GM12878 (cell line): Measurements from ENCODE around the gene MAS1L. TPM values are rescaled to one million over a fixed set of nuclear protein-coding genes. Genes with fewer than 3 reads are reported as not detected.

Source experiments
- ATAC-seq: fragments of 200-7000 bp; cut with Tn5 transposase; 3 replicates; pipeline ENCODE4 v1.9.1; 2020; ENCODE audit warnings: mild to moderate bottlenecking, moderate library complexity
- BruUV-seq: library from RNA; stranded (reverse); fragments of 400-500 nt; replicated peaks from 2 replicates; lab custom pipeline; 2021; lab: Mats Ljungman, UMichigan
- CTCF ChIA-PET: fragments of 300-600 bp; sonication (Branson Sonifier 250); formaldehyde crosslinking; extraction: SDS; loops from one replicate; lab custom pipeline; 2021; ENCODE audit warnings: inconsistent platforms; lab: Yijun Ruan, JAX
- POLR2A ChIA-PET: fragments of 350-600 bp; formaldehyde crosslinking; extraction: SDS; loops from one replicate; lab custom pipeline; 2021; ENCODE audit warnings: inconsistent platforms; lab: Charles Lee
- RAD21 ChIA-PET: fragments of 300-600 bp; sonication (Branson Sonifier 250); formaldehyde crosslinking; loops from one replicate; lab custom pipeline; 2023; ENCODE audit warnings: antibody characterized with exemption; ENCODE audit not compliant: unreplicated experiment; lab: Charles Lee
- SMC1A ChIA-PET: fragments of 300-600 bp; sonication (Branson Sonifier 250); formaldehyde crosslinking; loops from one replicate; lab custom pipeline; 2023; ENCODE audit not compliant: unreplicated experiment, uncharacterized antibody; lab: Charles Lee
- DNase-seq: peaks from one replicate; pipeline ENCODE4 v3.0.0-alpha.2; 2011; ENCODE audit warnings: low read depth, low spot score
- FAIRE-seq: peaks from 3 replicates; lab custom pipeline; 2011; peaks lifted over from hg19 to GRCh38; lab: Jason Lieb, UNC
- H2AFZ ChIP-seq: 2 replicates; pipeline ENCODE4 v1.6.0; 2011; ENCODE audit warnings: low read depth, low read length, control low read depth; ENCODE audit not compliant: control insufficient read depth
- H3K27ac ChIP-seq: 2 replicates; pipeline ENCODE4 v1.5.1; 2011; ENCODE audit warnings: control low read depth; ENCODE audit not compliant: control insufficient read depth, insufficient read depth
- H3K27me3 ChIP-seq, 2 experiments: replicated peaks in 1 of 2; 2 replicates each; pipeline versions ENCODE4 v1.6.0 to v1.6.1; 2011; ENCODE audit warnings: low read length in 1 of 2; ENCODE audit not compliant: control insufficient read depth in 2 of 2, insufficient read depth in 2 of 2
- H3K36me3 ChIP-seq, 2 experiments: 2 replicates each; pipeline ENCODE4 v1.5.1; 2011; ENCODE audit warnings: low read length in 1 of 2; ENCODE audit not compliant: control insufficient read depth in 2 of 2, insufficient read depth in 2 of 2
- H3K4me1 ChIP-seq: 2 replicates; pipeline ENCODE4 v1.6.1; 2011; ENCODE audit warnings: mild to moderate bottlenecking, low read length, moderate library complexity, mixed read lengths; ENCODE audit not compliant: control insufficient read depth, insufficient read depth
- H3K4me2 ChIP-seq: 2 replicates; pipeline ENCODE4 v1.6.0; 2011; ENCODE audit warnings: control low read depth; ENCODE audit not compliant: control insufficient read depth, insufficient read depth
- H3K4me3 ChIP-seq: fragments of 200-600 bp; sonication (generic); 2 replicates; pipeline ENCODE4 v1.5.1; 2016
- H3K79me2 ChIP-seq: 2 replicates; pipeline ENCODE4 v1.6.0; 2011; ENCODE audit warnings: low read length; ENCODE audit not compliant: control insufficient read depth, insufficient read depth
- H3K9ac ChIP-seq: 2 replicates; pipeline ENCODE4 v1.8.0; 2011; ENCODE audit warnings: low read length, control low read depth, mixed read lengths; ENCODE audit not compliant: control insufficient read depth, insufficient read depth
- H3K9me3 ChIP-seq: replicated peaks from 3 replicates; pipeline ENCODE4 v1.5.1; 2011; ENCODE audit warnings: mild to moderate bottlenecking, low read length; ENCODE audit not compliant: control insufficient read depth, insufficient read depth
- H4K20me1 ChIP-seq: 2 replicates; pipeline ENCODE4 v1.6.0; 2011; ENCODE audit not compliant: control insufficient read depth, insufficient read depth
- BACH1 ChIP-seq: fragments of 450-650 bp; IDR thresholded peaks from 2 replicates; pipeline ENCODE4 v1.6.1; 2017; ENCODE audit warnings: mild to moderate bottlenecking, borderline replicate concordance
- DPF2 ChIP-seq: fragments of 450-650 bp; IDR thresholded peaks from 2 replicates; pipeline ENCODE4 v1.6.1; 2017; ENCODE audit warnings: mild to moderate bottlenecking
- ESRRA ChIP-seq: IDR thresholded peaks from 2 replicates; pipeline ENCODE4 v1.6.1; 2012; ENCODE audit warnings: mild to moderate bottlenecking, low read length, improper control_type of control experiment
- EZH2 ChIP-seq: IDR thresholded peaks from 2 replicates; pipeline ENCODE4 v1.6.1; 2012; ENCODE audit warnings: low read depth, mild to moderate bottlenecking, control low read depth, inconsistent platforms, low read length, borderline replicate concordance; ENCODE audit not compliant: control insufficient read depth
- FOS ChIP-seq: IDR thresholded peaks from 3 replicates; pipeline ENCODE4 v1.6.1; 2011; ENCODE audit warnings: borderline replicate concordance; ENCODE audit not compliant: insufficient read length; ENCODE audit errors: extremely low read depth
- HDGF ChIP-seq: fragments of 450-650 bp; IDR thresholded peaks from 2 replicates; pipeline ENCODE4 v1.6.1; 2016; ENCODE audit warnings: antibody characterized with exemption
- NBN ChIP-seq: fragments of 450-650 bp; IDR thresholded peaks from 2 replicates; pipeline ENCODE4 v1.6.1; 2016
- NFYB ChIP-seq: IDR thresholded peaks from 2 replicates; pipeline ENCODE4 v1.6.1; 2011; ENCODE audit warnings: low read depth, mild to moderate bottlenecking, low read length, improper control_type of control experiment, moderate library complexity; ENCODE audit not compliant: insufficient read depth
- PAX5 ChIP-seq: IDR thresholded peaks from 2 replicates; pipeline ENCODE4 v1.6.1; 2011; ENCODE audit warnings: low read depth, low read length, borderline replicate concordance
- PML ChIP-seq: IDR thresholded peaks from 2 replicates; pipeline ENCODE4 v1.6.1; 2012; ENCODE audit warnings: low read length, inconsistent platforms
- POLR2AphosphoS2 ChIP-seq: IDR thresholded peaks from 2 replicates; pipeline ENCODE4 v1.6.1; 2011; ENCODE audit warnings: low read depth, mild to moderate bottlenecking, low read length, improper control_type of control experiment, moderate library complexity
- RAD21 ChIP-seq: IDR thresholded peaks from 2 replicates; pipeline ENCODE4 v1.6.1; 2011; ENCODE audit warnings: mild to moderate bottlenecking, low read depth, low read length, moderate library complexity; ENCODE audit not compliant: insufficient read depth
- RBBP5 ChIP-seq: fragments of 200-600 bp; sonication (generic); conservative IDR thresholded peaks from 2 replicates; pipeline ENCODE4 v1.6.1; 2016
- ZBED1 ChIP-seq: IDR thresholded peaks from 2 replicates; pipeline ENCODE4 v1.6.1; 2016; ENCODE audit warnings: borderline replicate concordance
- ZNF207 ChIP-seq: fragments of 450-650 bp; IDR thresholded peaks from 2 replicates; pipeline ENCODE4 v1.6.1; 2014; ENCODE audit warnings: antibody characterized with exemption, mild to moderate bottlenecking, borderline replicate concordance
- WGBS: methylation state at CpG from one replicate; pipeline ENCODE4 v1.1.6; 2016; ENCODE audit warnings: low lambda C conversion rate; ENCODE audit not compliant: insufficient replicate concordance, insufficient coverage; ENCODE audit errors: missing lambda C conversion rate; 5-methylcytosine and 5-hydroxymethylcytosine counted together
- in situ Hi-C: fragments of 300-500 bp; cut with MboI; formaldehyde crosslinking; loops from 9 replicates; pipeline ENCODE4 v1.14.3; 2018; ENCODE audit warnings: mixed read lengths
- intact Hi-C: fragments of 100-400 bp; cut with micrococcal nuclease; formaldehyde crosslinking; loops from one replicate; pipeline ENCODE4 v1.14.2; 2022; ENCODE audit not compliant: unreplicated experiment
- polyA plus RNA-seq, 11 experiments: library from polyadenylated mRNA; depleted of rRNA in 4 of 11; unstranded in 6 of 11; stranded (reverse) in 5 of 11; fragments of >200 nt; fragmentation: Nextera tagmentation in 4 of 11; fragmentation: Illumina TruSeq in 1 of 11; extraction: Ambion mirVana in 4 of 11; extraction: Trizol in 1 of 11; gene quantifications; 1 replicate in 1 of 11; 2 replicates in 10 of 11; pipeline versions ENCODE4 v1.2.1 to v1.2.3, GENCODE V29; 2011 to 2016; ENCODE audit warnings: inconsistent platforms in 2 of 11, missing spikeins in 2 of 11, low read depth in 1 of 11
- total RNA-seq, 4 experiments: library from RNA; depleted of rRNA in 3 of 4; stranded (reverse); fragments of >200 nt in 3 of 4; fragmentation: Illumina TruSeq in 1 of 4; extraction: Trizol in 1 of 4; gene quantifications; 2 replicates each; pipeline versions ENCODE4 v1.2.1 to v1.2.3, GENCODE V29; 2013 to 2021
- TF ChIP-seq, protein P1 (sequence below): fragments of 450-650 bp; IDR thresholded peaks from 2 replicates; pipeline ENCODE4 v1.6.1; 2017; ENCODE audit warnings: antibody characterized with exemption, mild to moderate bottlenecking, moderate library complexity
- TF ChIP-seq, protein P2 (sequence below): fragments of 450-650 bp; IDR thresholded peaks from 2 replicates; pipeline ENCODE4 v1.6.1; 2017; ENCODE audit warnings: mild to moderate bottlenecking, moderate library complexity
- TF ChIP-seq, protein P3 (sequence below): fragments of 450-650 bp; IDR thresholded peaks from 2 replicates; pipeline ENCODE4 v1.6.1; 2017; ENCODE audit warnings: mild to moderate bottlenecking, low read depth, inconsistent platforms; ENCODE audit not compliant: poor library complexity, severe bottlenecking

The MAS1L gene
- total and polyA plus RNA-seq, 10 of the 15 experiments (the other 5 are each of a cell fraction or from before 2014, with no cell fraction given), result not detected

DNA sequence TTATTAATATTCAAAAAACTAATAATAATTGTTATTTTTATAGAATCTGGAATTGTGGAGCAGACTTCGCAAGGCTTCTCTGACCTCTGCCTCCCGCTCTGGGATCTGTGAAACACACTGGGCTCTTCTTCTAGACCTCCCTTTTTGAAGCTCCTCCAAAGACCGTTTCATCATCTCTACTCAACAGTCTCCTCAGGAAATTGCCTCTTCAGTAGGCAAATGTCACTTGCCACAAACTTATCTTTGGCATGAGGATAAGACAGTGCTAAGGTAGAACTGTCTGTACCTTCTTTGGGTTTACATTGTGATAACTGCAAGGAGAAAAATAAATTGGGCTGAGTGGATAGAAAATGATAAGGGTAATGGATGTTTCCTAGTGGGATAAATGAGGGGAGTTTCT is 2.3 kb upstream of the MAS1L start:
- ChIA-PET CTCF (interaction anchor here (0.6 kb wide), 1 partner anchor 96 kb away, joined by 3 read pairs; no protein-coding TSS in a partner anchor), SMC1A (no interaction called here), RAD21 (no interaction called here), POLR2A (no interaction called here)
- H2AFZ ChIP-seq, result no peak overlapping the region
- ATAC-seq, result no peak
- intact Hi-C loops (no loop called here), in situ Hi-C loops (no loop called here)
- no peak overlapping the region for H3K4me2 ChIP-seq
- TF ChIP-seq PAX5 (no peak), BACH1 (no peak), FOS (no peak), ZNF207 (no peak), NBN (no peak), NFYB (no peak), PML (no peak), HDGF (no peak), RBBP5 (no peak), ESRRA (no peak), DPF2 (no peak), ZBED1 (no peak), EZH2 (no peak), RAD21 (no peak), POLR2AphosphoS2 (no peak)
- TF ChIP-seq, protein P1, sequence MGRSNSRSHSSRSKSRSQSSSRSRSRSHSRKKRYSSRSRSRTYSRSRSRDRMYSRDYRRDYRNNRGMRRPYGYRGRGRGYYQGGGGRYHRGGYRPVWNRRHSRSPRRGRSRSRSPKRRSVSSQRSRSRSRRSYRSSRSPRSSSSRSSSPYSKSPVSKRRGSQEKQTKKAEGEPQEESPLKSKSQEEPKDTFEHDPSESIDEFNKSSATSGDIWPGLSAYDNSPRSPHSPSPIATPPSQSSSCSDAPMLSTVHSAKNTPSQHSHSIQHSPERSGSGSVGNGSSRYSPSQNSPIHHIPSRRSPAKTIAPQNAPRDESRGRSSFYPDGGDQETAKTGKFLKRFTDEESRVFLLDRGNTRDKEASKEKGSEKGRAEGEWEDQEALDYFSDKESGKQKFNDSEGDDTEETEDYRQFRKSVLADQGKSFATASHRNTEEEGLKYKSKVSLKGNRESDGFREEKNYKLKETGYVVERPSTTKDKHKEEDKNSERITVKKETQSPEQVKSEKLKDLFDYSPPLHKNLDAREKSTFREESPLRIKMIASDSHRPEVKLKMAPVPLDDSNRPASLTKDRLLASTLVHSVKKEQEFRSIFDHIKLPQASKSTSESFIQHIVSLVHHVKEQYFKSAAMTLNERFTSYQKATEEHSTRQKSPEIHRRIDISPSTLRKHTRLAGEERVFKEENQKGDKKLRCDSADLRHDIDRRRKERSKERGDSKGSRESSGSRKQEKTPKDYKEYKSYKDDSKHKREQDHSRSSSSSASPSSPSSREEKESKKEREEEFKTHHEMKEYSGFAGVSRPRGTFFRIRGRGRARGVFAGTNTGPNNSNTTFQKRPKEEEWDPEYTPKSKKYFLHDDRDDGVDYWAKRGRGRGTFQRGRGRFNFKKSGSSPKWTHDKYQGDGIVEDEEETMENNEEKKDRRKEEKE, result no peak
- TF ChIP-seq, protein P2, sequence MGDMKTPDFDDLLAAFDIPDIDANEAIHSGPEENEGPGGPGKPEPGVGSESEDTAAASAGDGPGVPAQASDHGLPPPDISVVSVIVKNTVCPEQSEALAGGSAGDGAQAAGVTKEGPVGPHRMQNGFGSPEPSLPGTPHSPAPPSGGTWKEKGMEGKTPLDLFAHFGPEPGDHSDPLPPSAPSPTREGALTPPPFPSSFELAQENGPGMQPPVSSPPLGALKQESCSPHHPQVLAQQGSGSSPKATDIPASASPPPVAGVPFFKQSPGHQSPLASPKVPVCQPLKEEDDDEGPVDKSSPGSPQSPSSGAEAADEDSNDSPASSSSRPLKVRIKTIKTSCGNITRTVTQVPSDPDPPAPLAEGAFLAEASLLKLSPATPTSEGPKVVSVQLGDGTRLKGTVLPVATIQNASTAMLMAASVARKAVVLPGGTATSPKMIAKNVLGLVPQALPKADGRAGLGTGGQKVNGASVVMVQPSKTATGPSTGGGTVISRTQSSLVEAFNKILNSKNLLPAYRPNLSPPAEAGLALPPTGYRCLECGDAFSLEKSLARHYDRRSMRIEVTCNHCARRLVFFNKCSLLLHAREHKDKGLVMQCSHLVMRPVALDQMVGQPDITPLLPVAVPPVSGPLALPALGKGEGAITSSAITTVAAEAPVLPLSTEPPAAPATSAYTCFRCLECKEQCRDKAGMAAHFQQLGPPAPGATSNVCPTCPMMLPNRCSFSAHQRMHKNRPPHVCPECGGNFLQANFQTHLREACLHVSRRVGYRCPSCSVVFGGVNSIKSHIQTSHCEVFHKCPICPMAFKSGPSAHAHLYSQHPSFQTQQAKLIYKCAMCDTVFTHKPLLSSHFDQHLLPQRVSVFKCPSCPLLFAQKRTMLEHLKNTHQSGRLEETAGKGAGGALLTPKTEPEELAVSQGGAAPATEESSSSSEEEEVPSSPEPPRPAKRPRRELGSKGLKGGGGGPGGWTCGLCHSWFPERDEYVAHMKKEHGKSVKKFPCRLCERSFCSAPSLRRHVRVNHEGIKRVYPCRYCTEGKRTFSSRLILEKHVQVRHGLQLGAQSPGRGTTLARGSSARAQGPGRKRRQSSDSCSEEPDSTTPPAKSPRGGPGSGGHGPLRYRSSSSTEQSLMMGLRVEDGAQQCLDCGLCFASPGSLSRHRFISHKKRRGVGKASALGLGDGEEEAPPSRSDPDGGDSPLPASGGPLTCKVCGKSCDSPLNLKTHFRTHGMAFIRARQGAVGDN, result no peak
- TF ChIP-seq, protein P3, sequence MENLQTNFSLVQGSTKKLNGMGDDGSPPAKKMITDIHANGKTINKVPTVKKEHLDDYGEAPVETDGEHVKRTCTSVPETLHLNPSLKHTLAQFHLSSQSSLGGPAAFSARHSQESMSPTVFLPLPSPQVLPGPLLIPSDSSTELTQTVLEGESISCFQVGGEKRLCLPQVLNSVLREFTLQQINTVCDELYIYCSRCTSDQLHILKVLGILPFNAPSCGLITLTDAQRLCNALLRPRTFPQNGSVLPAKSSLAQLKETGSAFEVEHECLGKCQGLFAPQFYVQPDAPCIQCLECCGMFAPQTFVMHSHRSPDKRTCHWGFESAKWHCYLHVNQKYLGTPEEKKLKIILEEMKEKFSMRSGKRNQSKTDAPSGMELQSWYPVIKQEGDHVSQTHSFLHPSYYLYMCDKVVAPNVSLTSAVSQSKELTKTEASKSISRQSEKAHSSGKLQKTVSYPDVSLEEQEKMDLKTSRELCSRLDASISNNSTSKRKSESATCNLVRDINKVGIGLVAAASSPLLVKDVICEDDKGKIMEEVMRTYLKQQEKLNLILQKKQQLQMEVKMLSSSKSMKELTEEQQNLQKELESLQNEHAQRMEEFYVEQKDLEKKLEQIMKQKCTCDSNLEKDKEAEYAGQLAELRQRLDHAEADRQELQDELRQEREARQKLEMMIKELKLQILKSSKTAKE, result no peak
- no TSS peak for BruUV-seq
- no peaks in the 10 kb centered on the region for H4K20me1 ChIP-seq
- no peak for DNase-seq
- FAIRE-seq, result no peak
- H3K79me2 ChIP-seq, result no peaks in the 10 kb centered on the region
- H3K27ac ChIP-seq, result no peak overlapping the region
- no peaks in the 10 kb centered on the region for H3K36me3 ChIP-seq
- no peak overlapping the region for H3K4me3 ChIP-seq
- H3K9ac ChIP-seq, result no peak overlapping the region
- H3K4me1 ChIP-seq, result no peaks in the 10 kb centered on the region
- WGBS, result 43% methylated on average over 3 of the region's 3 CpGs
- H3K9me3 ChIP-seq, result no peaks in the 10 kb centered on the region
- no peaks in the 10 kb centered on the region; a peak in 1 of 4 replicates for H3K27me3 ChIP-seq
